Measurements from ENCODE around the gene KCNAB2.

Gene KCNAB2

DNA sequence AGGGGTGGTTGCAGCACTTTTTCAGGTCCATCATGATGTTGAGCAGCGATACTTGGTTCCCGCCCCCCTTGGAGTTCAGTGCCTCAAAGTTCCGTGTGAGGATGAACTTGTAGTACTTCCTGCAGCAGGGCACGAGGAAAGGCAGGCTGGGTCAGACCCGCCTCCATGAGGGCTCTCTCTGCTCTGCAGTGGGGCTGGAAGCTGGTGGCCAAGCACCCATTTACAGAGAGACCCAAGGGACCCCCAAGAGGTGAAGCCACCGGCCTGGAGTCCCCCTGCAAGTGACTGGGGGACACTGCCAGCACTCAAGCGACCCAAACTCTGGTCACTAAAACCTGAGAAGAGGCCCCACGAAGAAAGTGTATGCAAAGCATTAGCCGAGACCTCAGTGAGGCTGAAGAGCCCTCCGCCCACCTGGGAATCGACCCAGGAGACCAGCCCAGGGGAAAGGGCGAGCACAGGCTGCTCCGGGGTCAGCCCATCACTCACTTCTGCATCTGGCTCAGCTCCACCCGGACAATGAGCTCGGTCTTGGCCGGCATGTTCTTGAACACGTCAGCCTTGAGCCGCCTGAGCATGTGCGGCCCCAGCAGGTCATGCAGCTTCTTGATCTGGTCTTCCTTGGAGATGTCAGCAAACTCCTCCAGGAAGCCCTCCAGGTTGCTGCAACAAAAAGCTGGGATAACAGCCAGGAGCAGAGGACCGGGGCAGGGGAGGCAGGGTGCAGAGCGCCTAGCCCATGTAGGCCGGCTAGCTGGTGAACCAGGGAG, 89.2 kb downstream of the KCNAB2 start:
- DNase-seq, result no peak

DNA sequence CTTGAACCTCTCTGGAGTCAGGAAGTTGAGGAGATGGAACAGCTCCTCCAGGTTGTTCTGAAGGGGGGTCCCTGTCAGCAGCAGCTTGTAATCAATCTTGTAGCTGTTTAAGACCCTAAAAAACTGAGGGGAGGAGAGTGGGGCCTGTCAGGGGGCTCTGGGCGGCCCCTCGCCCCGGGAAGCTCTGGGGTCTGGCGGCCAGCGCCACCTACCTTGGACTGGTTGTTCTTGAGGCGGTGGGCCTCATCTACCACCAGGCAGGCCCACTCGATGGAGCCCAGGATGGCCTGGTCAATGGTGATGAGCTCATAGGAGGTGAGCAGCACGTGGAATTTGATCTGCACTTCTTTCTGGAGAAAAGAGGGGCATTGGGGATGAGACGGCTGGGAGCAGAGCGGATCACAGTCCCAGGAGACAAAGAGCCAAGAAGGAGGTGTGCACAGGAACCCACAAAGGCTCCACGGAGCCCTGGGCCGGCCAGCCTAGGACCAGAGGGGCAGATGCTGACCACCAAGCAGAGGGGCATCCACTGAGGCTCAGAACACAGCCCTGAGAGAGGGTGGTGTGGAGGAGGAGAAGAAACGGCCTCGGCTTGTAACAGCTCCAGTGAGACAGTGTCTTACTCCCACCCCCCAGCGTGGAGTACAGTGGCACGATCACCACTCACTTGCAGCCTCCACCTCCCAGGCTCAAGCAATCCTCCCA, 91.0 kb downstream of the KCNAB2 start:
- DNase-seq, result no peak

DNA sequence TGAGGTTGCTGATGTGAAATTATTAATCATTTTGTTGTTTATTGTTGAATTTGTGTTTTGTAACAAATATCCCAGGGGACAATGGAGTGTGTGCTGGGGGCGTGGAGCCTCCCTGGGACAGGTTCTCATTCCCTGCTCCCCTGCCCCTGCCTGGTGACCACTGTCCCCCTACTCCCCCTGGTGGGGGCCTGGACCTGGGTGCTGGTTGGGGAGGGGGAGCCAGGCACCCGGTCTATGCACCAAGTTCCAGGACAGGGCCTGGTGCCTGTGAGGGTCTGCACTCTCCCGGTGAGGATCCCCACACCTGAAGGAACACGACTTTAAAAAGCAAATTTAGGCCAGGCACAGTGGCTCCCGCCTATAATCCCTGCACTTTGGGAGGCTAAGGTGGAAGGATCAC, 92.1 kb downstream of the KCNAB2 start:
- DNase-seq, result no peak

DNA sequence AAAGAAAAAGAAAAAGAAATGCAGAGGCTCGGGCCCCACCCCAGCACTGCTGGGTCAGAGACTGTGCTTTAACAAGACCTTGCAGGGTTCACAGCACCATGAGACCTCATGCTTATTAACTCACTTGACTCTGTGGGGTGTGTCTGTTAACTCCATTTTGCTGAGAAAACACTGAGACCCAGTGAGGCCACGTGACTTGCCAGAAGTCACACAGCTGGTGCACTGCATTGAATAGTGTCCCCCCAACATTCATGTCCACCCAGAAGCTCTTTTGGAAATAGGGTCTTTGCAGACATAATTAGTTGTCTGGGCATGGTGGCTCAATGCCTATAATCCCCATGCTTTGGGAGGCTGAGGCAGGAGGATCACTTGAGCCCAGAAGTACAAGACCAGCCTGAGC, 94.7 kb downstream of the KCNAB2 start:
- no peak for DNase-seq

DNA sequence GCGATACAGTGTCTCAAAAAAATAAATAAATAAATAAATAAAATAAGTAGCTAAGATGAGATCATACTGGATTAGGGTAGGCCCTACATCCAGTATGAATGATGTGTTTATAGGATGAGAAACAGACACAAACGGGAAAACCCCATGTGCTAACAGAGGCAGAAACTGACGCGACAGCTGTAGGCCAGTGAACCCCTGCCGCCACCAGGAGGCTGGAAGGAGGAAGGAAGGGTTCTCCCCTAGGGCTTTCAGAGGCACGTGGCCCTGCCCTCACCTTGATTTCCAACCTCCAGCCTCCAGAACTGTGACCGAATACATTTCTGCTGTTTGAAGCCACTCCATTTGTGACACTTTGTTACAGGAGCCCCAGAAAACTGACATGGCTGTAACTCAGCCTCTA, 95.9 kb downstream of the KCNAB2 start:
- no peak for DNase-seq

DNA sequence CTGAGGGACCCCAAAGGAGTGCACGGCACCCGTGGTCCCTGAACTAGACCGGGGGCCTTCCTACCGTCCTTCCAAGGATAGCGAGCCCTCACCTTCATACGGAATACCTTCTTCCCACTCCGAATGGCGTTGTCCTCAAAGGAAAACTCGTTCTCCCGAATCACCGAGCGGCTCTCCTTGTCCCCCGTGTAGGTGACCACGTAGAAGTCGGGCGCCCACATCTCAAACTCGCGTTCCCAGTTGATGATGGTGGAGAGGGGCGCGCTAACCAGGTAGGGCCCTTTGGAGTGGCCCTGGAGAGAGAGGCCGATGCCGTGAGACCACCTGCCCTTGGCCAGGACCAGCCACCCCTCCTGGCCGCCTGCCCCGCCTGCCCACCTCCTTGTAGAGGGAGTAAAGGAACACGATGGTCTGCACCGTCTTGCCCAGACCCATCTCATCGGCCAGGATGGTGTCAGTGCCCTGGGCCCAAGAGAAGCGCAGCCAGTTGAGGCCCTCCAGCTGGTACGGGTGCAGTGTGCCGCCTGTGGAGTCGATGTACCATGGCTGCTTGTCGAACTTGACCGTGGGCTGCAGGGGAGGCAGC, 96.4 kb downstream of the KCNAB2 start:
- DNase-seq, result no peak

DNA sequence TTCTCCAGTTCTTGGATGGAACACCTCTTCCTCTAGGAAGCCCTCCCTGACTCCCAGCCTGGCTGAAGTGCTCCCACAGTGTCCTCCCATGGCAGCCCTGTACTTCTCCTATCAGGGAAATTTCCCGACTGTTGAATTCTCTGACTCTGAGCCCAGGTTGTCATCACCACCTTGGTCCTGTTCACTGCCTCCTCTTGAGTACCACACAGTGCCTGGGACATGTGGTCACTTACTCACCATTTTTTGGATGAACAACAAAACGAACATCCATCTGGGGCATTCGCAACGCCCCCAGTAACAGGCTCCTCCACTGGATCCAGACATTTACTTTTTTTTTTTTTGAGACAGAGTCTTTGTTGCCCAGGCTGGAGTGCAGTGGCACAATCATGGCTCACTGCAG, 97.0 kb downstream of the KCNAB2 start:
- DNase-seq, result no peak

DNA sequence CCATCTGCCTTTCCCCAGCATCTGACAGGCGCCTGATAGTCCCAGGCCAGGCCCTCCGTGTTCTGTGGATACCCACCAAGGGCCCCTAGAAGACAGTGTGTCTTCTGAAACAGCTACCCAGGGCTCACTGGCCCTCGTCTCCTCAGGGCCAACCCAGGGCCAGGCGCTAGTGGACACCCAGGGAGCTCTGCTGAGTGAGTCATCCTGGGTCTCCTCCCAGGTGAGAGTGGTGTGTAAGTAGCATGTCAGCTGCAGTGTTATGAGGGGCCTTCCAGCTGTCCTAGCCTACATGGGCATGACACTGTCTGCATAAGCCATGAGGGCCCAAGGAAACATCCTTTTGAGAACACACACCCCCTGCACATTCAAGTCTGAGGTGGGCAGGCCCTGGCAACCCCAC, 97.7 kb downstream of the KCNAB2 start:
- no peak for DNase-seq

DNA sequence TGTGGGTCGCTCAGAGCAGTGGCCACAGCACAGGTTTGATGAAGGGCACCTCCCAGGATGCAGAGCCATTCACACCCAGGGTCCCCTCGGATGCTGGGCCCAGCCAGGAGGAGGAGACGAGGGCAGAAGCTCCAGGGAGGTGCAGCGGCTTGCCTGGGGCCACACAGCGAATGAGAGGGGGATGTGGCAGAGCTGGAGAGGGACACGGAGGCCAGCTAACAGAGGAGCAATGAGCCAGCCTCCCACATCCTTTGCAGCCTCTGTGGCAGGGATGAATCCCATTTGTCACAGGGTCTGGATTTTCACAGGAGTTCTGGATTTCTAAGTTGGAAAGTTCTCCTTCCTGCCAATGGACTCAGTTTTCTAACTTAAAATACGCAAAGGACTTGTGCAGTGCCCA, 98.5 kb downstream of the KCNAB2 start:
- no peak for DNase-seq

DNA sequence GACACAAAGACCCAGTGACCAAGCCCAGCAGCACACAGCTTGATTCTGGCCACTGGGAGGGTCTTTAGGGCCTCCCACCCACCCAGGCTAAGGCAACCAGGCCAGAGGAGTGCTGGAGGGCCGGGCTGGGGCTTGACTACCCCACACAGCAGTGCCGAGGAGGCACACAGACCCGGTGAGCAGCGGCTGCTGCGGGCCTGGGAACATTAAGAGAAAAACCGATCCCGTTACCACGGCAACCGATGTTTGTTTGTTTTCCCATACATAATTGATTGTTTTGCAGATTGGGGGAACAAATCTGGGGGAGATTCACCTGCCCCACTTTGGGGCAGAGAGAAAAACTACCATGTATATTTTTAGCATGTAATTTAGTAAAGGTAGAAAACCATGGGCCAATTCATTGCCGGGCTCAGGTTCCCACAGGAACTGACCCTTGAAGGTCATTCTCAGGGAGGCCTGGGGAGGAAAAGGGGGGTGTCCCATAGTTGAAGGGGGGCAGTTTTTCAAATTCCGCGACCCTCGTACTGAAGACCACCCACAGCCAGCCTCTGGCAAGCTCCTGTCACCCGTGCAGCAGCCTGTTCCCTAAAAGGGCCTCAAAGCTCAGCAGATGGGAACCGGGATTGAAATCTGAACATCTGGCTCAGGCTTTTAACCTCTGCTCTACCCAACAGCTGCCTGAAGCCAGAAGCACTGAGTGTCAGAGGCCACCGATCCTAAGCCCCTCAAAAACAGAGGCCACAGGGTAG, 99.1 kb downstream of the KCNAB2 start:
- no peak for DNase-seq

DNA sequence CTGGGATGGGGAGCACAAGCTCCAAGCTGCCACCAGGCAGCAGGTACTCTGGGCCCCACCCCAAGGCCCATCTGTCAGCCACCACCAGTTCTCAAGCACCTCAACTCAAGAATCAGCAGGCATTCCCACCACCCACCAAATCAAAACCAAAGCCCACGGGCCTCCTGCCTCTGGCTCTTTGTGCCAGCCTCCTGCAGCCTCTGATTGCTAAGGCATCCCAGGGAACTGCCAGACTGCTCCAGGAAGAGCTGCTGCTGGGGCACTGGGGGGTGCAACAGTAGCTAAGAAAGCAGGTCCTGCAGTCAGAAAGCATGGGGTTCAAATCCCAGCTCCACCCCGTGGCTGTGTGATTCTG, 99.7 kb downstream of the KCNAB2 start:
- DNase-seq, result no peak

DNA sequence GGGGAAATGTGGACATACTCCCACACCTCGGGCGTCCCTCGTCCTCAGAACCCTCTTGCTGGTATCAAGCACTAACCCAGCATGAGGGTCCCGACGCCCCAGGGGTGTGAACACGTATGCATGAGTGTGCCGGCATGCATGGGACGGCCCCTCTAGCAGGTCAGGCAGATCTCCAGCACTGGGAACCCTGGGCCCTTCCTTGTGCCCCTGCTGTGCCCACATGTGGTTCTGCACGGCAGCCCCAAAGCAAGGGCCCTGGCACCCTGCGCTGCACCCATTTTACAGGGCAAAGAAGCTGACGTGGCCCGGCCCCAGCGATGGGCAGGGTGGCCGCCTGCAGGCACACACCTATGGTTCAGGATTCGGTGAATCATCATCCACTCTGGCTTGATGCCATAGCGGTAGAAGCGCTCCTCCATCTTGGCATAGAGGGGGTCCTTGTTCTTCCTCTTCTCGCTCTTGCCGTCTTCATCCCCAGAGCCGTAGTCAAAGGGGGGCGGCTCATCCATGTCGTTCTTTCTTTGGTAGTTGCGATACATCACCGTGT, 100.2 kb downstream of the KCNAB2 start:
- DNase-seq, result no peak

DNA sequence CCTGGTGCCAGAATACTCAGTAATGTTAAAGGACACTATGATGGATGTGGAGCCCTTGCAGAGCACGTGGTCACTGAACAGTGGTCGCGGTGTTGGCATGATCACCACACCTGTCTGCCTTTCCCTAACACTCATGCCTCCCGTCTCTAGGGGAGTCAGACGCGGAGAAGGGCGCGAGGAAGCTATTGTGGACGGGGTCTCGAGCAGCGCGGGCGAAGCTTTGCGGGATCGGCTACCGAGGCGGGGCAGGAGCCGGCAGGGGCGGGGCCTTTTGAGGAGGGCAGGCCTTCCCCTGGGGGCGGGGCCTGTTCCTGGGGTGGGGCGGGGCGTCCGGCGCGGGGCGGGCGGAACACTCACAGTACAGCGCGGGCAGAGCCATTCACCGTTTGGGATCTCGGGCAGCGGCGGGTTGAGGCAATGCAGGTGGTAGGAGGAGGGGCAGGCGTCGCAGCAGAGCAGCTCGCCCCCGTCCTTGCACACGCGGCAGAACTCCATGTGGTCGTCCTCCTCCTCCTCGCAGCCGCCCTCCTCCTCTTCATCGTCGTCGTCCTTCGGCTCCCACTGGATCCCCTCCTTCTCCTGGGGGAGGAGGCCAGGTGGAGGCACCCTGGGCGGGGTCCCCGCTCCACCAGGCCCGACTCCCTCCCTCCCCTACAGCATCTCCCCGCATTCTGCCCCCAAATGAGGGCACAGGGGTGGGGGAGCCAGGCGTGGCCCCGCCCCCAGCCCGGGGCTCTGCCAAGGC, 103.0 kb downstream of the KCNAB2 start:
- DNase-seq, result peak; percentile 25

DNA sequence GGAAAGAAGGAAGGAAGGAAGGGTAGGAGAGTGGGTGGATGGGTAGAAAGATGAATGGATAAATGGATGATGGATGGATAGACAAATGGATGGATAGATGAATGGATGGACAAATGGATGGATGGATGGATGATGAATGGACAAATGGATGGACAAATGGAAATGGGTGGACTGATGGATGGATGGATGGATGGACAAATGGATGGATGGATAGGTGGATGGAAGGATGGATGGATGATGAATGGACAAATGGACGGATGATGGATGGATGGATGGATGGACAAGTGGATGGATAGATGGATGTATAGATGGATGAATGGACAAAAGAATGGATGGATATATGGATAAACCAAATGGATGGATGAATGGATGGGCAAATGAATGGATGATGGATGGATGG, 103.9 kb downstream of the KCNAB2 start:
- DNase-seq, result no peak

DNA sequence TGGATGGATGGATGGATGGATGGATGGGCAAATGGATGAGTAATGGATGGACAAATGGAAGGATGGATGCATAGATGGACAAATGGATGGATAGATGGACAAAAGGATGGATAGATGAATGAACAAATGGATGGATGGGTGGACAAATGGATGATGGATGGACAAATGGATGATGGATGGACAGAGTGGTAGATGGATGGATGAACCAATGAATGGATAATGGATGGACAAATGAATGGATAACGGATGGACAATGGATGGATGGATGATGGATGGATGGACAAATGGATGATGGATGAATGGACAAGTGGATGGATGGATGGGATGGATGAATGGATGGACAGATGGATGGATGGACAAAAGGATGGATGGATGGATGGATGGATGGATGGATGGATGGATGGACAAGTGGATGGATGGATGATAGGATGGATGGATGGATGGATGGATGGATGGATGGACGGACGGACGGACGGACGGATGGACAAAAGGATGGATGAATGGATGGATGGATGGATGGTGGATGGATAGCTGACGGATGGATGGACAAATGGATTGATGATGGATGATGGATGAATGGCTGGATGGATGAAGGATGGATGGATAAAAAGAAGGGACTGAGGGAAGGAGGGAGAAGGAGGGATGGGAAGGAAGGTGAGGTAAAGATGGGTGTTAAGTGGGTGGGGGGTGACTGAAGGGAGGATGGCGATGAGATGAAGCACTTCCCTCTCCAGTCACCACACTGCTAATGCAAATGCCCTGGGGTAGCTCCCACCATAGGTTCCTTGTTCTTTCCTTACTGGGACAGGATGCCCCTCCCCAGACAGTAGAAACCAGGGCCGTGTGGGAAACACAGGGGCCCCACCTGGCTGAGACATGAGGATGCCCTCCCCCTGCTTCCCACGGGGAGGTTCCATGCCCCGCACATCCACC, 104.6 kb downstream of the KCNAB2 start:
- no peak for DNase-seq
